Measurements from ENCODE around the gene PROSER2. TPM values are rescaled to one million over a fixed set of nuclear protein-coding genes. Genes with fewer than 3 reads are reported as not detected.

PROSER2 gene
- total RNA-seq, 2 donors from 2014 or later: 29.3 to 58.3 TPM

- ATAC-seq: no peak
- Histone ChIP-seq H3K4me1 (no peaks in the 10 kb centered on the region), H3K36me3 (replicated peaks in 1 of 2; ENCODE audit: insufficient read depth in 1 of 2, low read depth in 2 of 2) (no peaks in the 10 kb centered on the region), H3K4me3 (no peak overlapping the region), H3K9me3 (no peaks in the 10 kb centered on the region), H3K27me3 (no peaks in the 10 kb centered on the region), H3K27ac (no peak overlapping the region)
- no peak for DNase-seq
- intact Hi-C loops (cut with DNase I): no loop called here
- WGBS, 2 donors: 80 to 86% methylated on average over 3 of the region's 3 CpGs
- TF ChIP-seq CTCF (IDR thresholded peaks at IDR 0.05) (no peak), POLR2A (IDR thresholded peaks at IDR 0.05) (no peak)
Measured at GRCh38 chr10:11842411-11842810, 19.3 kb downstream of the PROSER2 start.

GRCh38 chr10:11845113-11845512 is 22.0 kb downstream of the PROSER2 start:
- H3K9me3 ChIP-seq: no peaks in the 10 kb centered on the region
- H3K27me3 ChIP-seq: no peaks in the 10 kb centered on the region
- H3K36me3 ChIP-seq (replicated peaks in 1 of 2; ENCODE audit: insufficient read depth in 1 of 2, low read depth in 2 of 2): peaks cover 0 to 2% of the 10 kb centered on the region in 2 donors
- intact Hi-C loops (cut with DNase I): no loop called here
- ATAC-seq (no peak), DNase-seq (no peak)
- H3K4me3 ChIP-seq: no peak overlapping the region
- H3K27ac ChIP-seq: no peak overlapping the region
- H3K4me1 ChIP-seq: no peaks in the 10 kb centered on the region
- TF ChIP-seq POLR2A (IDR thresholded peaks at IDR 0.05) (no peak), CTCF (IDR thresholded peaks at IDR 0.05) (no peak)
- WGBS, 2 donors: 87 to 88% methylated on average over 7 of the region's 7 CpGs

GRCh38 chr10:11846542-11846941 is 23.4 kb downstream of the PROSER2 start:
- H3K27me3 ChIP-seq: no peaks in the 10 kb centered on the region
- no peak overlapping the region for H3K4me3 ChIP-seq
- H3K36me3 ChIP-seq (replicated peaks in 1 of 2; ENCODE audit: insufficient read depth in 1 of 2, low read depth in 2 of 2): peaks cover 0 to 2% of the 10 kb centered on the region in 2 donors
- DNase-seq (no peak), ATAC-seq (no peak)
- no peak overlapping the region for H3K27ac ChIP-seq
- H3K9me3 ChIP-seq: no peaks in the 10 kb centered on the region
- WGBS, 2 donors: 87 to 89% methylated on average over 8 of the region's 8 CpGs
- no peaks in the 10 kb centered on the region for H3K4me1 ChIP-seq
- intact Hi-C loops (cut with DNase I): no loop called here
- no peak for TF ChIP-seq CTCF (IDR thresholded peaks at IDR 0.05)
- TF ChIP-seq POLR2A (IDR thresholded peaks at IDR 0.05): no peak

GRCh38 chr10:11849277-11849676 is 26.1 kb downstream of the PROSER2 start:
- intact Hi-C loops (cut with DNase I): no loop called here
- no peak for ATAC-seq
- TF ChIP-seq POLR2A (IDR thresholded peaks at IDR 0.05) (no peak), CTCF (IDR thresholded peaks at IDR 0.05) (no peak)

GRCh38 chr10:11849911-11850310 is 26.8 kb downstream of the PROSER2 start:
- H3K4me1 ChIP-seq: no peaks in the 10 kb centered on the region
- peaks cover 0 to 2% of the 10 kb centered on the region in 2 donors for H3K36me3 ChIP-seq (replicated peaks in 1 of 2; ENCODE audit: insufficient read depth in 1 of 2, low read depth in 2 of 2)
- H3K9me3 ChIP-seq: no peaks in the 10 kb centered on the region
- ATAC-seq (no peak), DNase-seq (peak in 1 of 4 donors; percentile 51)
- WGBS, 2 donors: 78 to 93% methylated on average over 7 to 8 of the region's 8 CpGs
- intact Hi-C loops (cut with DNase I): no loop called here
- H3K27me3 ChIP-seq: no peaks in the 10 kb centered on the region
- H3K4me3 ChIP-seq: no peak overlapping the region
- TF ChIP-seq CTCF (IDR thresholded peaks at IDR 0.05): no peak
- no peak for TF ChIP-seq POLR2A (IDR thresholded peaks at IDR 0.05)
- no peak overlapping the region for H3K27ac ChIP-seq

More at GRCh38 chr10:11849277-11849676, 26.1 kb downstream of the PROSER2 start:
- Histone ChIP-seq H3K27ac (no peak overlapping the region), H3K36me3 (replicated peaks in 1 of 2; ENCODE audit: insufficient read depth in 1 of 2, low read depth in 2 of 2) (peaks cover 0 to 2% of the 10 kb centered on the region in 2 donors), H3K9me3 (no peaks in the 10 kb centered on the region), H3K4me1 (no peaks in the 10 kb centered on the region), H3K4me3 (no peak overlapping the region), H3K27me3 (no peaks in the 10 kb centered on the region)
- DNase-seq: no peak
- 83 to 100% methylated on average over 1 of the region's 1 CpG for WGBS, 2 donors

All from body of pancreas (tissue), 4 donors.